GM19240 (cell line): ENCODE measurements around the gene ACTR1B.
A peak's percentile ranks its signal among the peaks of the same experiment; 100 is the strongest.
"Not testable (repeated sequence)": the region's sequence is repeated elsewhere in the genome, so short reads cannot be mapped to it uniquely, and the experiment has no call there.

ENCODE experiments used
- DNase-seq: peaks from one replicate; pipeline ENCODE4 v3.0.0; 2011; ENCODE audit warnings: low spot score; ENCODE audit not compliant: insufficient read length

The ACTR1B gene

DNA sequence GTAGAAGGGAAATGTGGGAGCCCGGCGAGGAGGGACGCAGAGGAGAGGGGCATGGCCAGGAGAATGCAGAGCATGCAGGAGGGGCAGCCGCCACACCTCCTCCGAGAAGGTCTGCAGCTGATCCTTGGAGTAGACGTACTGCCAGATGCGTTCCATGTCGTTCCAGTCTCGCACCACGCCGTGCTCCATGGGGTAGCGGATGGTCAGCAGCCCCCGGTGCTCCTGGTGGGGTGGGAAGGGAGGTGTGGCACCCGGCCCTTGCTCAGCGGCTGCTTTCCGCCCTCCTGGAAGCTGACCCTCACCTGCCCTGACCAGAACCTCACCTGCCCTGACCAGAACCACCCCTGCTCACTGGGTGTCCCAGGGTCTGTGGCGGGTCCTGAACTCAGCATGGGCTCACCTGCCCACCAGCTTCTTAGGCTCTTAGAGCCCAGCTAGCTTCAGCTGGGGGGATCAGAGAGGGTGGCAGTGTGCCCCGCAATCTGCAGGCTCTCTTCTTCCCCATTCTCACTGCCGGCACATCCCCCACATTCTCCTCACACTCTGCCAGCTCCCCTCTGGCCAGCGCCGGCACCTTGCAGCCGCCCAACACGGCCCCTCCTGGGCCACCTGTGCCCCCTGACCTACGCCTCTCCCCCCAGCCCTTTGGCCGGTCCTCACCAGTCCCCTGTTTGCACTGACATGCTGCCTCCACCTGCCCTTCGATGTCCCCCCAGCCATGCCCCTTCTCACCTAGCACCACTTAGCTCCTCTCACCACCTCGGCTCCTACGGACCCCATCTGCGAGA is 4.4 kb downstream of the ACTR1B start:
- no peak for DNase-seq

DNA sequence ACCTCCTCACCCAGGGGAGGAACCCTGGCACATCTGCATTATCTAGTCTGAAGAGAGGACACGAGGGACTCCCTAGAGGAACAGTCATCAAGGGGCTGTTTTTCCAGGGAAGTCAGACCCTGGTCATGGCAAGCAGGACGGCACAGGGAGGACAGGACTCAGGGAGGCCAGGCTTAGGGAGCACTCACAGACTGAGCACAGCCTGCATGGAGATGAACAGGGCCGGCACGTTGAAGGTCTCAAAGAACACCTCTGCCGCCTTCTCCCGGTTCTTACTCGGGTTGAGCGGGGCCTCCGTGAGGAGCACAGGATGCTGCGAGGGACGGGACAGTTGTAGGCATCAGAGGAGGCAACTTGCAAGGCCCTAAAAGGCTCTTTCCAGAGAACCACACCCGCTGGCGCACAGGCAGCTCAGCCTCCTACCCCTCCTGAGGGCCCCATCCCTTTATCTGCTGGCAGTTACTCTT is 5.1 kb downstream of the ACTR1B start:
- no peak for DNase-seq

DNA sequence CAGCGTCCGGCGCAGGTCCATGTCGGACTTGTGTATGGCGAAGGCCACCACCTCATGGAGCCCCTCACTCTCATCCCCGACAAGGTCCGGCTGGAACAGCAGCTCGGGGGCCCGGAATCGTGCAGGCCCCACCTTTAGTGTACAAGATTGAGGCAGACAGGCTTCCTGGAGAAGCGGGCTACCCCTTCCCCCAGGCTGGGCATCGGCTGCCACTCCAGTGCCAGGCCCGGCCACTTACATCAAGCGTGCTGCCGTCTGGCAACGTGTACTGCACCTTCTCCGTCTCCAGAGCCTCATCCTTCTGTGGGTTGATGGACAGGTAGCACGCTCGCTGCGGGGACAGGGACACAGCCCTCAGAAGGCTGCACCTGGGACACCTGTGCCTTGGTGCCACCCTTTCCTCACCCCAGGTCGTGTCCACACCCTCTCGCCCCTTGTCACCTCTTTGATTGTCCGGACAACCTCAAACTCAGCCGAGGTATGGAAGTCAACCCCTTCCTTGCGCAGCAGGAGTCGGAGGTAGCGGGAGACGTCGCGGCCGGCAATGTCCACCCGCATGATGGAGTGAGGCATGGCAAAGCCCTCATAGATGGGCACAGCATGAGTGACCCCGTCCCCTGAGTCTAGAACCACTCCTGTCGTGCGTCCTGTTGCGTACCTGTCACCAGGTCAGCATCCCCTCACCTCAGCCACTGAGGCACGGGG is 5.7 kb downstream of the ACTR1B start:
- DNase-seq: no peak

DNA sequence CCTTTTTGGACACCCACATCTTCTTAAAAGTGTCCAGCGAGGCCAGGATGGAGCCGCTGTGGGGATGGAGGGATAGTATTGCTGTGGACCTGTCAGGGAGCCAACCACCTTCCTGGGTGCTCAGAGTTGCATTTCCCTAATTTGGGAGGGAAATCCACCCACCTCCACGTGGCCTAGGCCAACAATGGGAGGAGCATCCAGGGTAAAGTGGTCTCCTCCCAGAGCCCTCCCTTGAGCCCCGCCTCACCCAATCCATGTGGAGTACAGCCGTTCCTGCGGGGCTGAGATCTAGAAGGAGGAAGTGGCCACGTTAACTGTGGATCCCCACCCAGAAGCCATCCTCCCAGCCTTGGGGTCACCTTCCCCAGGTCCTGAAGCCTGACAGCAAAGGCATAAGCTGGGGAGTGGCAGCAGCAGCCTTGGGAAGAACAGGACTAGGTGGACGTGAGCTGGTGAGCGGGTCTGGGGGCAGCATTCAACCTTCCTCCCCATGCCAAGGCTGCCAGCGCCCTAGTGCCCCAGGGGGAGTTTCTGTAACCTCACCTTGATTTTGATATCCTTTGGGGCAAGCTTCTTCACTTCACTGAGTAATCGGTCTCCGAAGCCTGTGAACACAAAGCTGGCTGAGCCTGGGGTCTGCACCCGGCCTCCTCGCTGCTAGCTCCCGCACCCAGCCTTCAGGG is 6.8 kb downstream of the ACTR1B start:
- no peak for DNase-seq

DNA sequence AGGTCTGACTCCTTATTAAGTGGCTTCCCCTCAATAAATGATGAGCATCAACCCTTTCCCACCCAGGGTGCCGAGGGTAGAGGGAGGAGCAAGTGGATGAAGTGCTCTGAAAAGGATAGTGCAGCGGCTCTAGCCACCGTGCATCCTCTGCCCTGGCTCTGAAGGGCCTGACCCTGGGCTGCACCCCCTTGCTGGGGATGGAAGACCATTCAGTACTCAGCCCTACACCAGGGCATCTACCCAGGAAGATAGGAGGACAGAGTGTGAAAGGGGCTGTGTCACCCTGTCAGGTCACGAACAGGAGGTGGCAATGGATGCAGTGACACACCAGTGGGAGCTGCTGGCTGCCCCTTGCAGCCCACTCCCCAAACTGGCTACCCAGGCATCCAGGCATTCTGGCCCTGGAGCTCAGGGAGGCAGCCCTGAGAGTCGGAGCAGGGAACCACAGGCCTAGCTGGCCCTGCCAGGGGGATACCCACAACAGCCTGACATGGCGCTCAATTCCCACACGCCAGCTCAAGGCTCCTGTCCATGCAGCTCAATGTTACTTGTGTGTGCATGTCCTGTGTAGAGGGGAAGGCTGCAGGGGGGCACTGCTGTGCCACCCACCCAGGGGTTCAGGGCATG is 7.6 kb downstream of the ACTR1B start:
- no peak for DNase-seq

DNA sequence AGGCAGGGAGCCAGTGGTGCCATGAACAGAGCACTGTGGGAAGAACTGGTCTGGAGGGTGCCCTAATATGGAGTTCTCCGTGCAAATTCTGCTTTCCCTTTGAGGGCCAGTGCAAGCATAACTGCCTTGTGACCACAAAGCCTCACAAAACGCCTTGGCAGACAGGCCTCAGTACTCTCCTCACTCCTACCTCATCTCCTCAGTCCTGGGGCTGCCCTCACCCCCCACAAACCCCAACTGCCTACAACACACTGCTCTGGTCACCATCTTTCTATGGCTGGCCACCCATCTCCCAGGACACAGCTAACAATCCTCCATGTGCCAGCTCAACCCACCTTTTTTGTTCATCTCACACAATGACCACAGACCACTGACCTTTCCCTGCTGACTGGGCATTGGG is 9.1 kb downstream of the ACTR1B start:
- no peak for DNase-seq

DNA sequence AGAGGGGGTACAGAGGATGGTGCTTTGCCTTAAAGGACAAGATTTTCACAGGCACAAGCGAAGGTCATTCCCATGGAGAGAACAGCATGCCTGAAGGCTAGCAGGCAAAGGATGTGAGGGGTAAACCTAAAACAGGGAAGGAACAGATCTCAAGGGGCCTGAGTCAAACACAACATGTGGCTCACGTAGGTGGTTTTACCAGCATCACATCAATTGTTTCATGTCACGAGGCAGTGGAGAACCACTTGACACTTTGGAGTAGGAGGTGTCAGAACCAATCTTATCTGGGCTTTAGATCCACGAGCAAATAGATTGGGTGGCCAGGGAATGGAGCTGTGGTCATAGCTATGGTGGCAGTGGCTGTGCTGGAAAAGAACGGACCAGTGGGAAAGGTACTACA is 9.5 kb downstream of the ACTR1B start:
- DNase-seq: no peak

DNA sequence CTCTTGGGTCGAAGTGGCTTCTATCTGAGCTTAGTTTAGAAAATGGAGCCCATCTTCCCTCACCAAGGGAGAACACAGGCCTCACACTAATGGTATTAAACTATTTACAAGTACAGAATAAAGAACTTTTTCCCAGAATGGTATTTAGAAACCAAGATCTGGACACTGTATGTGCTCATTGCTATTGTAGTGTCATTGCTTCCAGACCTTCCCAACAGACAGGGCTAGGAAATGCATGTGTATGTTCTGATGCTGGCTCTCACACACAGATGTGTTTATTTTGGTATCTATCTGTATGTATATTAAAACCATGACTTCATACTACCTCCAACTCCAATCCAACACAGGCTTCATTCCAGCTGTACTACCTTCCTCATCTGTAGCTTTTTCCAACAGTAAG is 10.0 kb downstream of the ACTR1B start:
- DNase-seq: no peak

DNA sequence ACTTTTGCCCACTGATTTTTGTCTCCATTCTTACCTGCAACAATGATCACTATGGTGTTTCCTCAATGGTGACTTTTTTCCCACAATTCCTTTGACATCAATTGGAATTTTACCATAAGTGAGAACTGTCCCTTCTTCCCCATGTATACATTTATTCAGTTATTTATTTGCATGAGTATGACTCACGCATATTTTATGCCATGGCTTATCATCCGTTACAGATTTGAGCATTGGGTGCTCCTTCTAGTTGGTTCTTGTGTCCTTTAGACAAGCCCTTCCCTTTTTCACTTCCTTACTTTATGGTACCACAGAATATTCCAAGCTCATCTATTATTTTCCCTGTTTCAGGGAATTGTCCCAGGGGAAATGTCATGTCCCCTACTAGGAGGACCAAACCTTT is 10.4 kb downstream of the ACTR1B start:
- DNase-seq: no peak

DNA sequence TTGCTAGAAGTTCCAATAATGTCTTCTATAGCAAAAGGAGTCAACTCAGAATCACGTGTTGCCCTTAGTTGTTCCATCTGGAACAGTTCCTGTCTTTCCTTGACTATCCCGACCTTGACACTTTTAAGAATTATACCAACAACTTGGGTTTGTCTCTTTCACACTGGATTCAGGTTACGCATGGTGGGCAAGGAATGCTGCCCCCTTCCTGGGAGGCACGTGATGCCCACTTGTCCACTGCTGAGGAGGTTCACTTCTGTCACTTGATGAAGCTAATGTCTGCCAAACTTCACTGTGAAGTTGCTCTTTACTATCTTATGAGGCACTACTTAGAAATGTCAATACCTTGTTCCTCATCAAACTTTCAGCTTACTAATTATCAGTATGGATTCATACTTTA is 12.7 kb downstream of the ACTR1B start:
- no peak for DNase-seq

DNA sequence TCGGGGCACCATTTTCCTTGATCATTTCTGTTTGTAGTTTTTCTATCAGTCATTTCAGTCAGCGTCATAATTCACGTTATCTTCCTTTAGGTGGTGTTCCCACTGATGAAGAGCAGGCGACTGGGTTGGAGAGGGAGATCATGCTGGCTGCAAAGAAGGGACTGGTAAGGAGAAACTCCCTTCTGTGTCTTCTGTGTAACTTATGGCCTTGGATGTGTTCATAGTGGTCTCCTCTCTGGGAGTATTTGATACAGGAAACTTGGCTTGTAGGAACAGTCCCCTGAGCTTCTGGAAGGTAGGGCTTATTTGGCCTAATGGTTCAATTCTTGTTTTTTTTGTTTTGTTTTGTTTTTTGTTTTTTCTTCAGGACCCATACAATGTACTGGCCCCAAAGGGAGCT is 16.9 kb downstream of the ACTR1B start:
- DNase-seq: no peak

DNA sequence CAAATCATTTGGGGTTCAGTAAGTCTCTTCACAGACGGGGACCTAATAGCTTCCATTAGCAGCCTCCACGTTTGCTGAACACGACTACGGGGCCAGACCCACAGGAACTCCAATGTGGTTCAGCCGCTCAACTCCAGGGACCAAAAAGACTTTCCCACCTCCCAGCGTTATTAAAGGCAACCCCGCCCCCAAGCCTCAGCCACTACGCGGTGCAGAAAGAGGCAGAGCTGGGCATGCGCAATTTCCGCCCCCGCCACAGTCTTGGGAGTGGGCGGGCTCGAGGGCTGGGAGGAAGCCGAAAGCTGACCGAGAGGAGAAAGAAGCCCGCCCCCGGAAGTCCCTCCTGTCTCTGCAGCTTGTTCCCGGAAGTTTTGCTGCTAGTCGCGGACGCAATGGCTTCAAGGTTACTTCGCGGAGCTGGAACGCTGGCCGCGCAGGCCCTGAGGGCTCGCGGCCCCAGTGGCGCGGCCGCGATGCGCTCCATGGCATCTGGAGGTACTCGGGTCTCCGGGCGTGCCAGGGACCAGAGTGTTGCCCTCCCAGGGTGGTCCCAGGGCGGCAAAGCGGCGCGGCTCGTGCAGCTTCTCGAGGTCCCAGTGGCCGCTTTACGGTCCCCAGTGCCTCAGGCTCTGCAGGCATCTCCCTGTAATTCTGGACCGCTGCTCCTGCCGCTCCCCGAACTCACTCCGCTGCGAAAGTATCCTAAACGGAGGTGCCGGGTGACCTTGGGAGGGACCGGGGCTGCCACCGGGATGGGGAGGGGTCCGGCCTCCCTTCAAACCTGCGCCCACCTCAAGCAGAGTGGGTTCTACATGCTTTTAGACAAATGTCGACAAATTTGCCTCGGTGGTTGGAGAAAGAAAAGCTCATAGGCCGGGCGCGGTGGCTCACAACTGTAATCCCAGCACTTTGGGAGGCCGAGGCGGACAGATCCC is 17.9 kb downstream of the ACTR1B start, which contains the start of gene COX5B:
Gene COX5B (plus strand): TSS at position 368 of the 935 bp plus-strand sequence. CDS start 25 bp downstream, at position 393.
- peak; percentile 97 for DNase-seq

DNA sequence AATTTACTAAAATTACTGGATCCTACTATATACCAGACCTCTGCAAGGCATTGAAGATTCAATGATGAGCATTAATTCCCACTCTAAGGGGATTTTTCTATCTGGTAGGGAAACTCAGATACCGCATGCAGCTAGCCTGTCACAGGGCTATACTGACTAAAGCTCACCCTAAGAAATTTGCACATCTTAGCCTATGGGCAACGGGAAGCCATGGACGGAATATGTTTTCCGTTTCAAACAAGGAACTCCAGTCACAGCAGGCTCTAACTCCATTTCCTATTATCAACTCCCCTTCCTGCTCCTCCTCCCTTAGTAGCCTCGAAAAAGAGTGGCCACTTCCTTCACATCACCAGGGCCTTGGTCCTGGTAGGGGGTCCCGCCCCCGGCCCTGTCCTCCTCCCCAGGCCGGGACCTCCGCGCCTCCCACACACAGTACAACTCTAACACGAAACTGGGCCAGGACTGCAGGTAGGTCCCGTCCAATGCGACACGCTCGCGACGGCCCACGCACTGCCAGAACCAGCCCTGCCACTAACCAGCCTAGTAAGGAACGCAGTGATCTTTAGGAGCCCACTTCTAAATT is 18.6 kb downstream of the ACTR1B start:
- DNase-seq: no peak

DNA sequence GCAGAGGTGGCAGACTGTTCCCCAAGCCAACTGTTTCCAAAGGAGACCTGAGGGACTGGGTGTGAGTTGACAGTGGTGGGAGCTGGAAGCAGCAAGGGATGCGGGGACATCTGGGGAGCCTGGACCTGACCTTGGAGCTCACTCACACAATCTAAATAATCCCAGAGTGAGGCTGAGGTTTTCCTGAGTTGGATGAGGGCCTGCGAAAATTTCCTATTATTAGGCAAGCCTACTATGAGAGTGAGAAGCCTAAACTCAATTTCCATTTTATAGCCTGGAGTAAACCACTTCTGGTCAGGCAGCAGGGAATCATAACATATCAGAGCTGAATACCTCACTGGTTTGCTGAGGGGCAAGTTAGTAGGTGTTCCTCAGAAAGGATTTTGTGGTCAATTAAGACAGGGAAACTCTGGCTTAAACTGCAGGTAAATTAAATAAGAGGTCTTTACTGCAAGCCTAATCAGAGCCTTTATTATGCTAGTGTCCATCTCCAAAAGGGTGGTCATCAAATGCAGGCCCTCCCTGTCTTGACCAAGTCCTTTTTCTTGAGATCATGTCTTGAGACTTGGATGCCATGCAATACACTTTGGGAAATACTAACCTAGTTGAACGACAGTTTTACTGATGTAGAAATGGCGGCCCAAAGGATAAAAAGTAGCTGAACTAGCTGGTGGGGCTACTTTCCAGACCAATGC is 19.7 kb downstream of the ACTR1B start:
- no peak for DNase-seq

DNA sequence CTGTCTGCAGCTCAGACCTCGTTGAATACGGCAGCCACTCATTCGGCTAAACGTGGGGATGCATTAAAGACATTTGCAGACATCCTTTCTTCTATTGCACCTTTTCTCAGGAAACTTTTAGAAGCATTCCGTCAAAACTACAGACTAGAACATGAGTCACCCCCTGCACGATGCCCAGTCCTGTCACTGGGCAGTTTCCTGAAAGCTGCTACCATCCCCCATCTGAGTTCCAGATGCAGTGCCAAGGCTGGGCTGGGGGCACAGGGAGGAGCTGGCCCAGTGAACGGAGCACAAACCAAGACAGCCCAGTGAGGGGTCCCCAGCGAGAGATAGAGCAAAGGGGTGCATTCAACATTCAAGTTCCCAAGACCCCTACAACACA is 37.8 kb downstream of the ACTR1B start:
- DNase-seq: not testable (repeated sequence)

DNA sequence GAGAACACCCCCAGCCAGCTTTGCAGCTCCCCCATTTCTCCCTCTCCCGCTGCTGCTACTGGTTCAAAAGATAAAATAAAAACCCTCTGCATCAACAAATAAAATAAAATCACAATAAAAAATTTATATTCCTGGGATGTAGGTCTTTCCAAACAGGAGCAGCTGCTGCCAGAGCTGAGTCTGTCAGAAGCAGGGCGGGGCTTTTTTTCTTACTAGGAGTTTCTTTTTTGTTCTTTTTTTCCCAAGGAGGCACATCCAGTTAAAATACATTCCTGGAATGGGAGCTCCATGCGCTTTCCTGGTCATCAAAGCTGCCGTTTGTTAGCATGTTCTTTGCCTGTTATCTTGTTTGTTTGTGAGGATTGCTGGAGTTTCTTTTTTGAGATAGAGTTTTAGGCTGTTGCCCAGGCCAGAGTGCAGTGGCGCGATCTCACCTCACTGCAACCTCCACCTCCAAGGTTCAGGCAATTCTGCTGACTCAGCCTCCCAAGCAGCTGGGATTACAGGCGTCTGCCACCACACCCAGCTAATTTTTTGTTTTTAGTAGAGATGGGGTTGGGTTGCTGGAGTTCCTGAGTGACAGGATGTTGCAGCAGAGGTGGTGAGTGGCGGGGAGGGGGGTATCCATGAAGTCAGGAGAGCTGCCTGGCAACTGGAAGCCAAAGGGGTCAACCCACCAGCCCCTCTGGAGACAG is 38.3 kb downstream of the ACTR1B start:
- DNase-seq: not testable (repeated sequence)

DNA sequence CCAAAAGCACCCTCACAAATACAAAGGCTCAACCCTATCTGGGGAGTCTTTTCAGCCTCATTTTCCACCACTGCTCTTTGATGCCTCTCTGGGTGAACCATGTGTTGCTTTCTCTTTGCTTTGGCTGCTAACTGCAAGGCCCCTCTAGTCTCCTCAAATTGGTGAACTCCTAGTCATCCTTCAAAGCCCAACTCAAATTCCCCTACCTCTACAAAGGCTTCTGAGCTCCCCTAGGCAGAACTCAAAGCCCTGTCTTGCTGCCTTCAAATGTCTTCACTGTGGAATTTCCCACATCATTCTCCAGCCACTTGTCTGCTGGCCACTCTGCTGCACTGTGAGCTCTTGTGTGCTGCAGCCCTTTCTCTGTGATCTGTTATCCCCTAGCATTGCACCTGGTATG is 40.9 kb downstream of the ACTR1B start:
- not testable (repeated sequence) for DNase-seq

DNA sequence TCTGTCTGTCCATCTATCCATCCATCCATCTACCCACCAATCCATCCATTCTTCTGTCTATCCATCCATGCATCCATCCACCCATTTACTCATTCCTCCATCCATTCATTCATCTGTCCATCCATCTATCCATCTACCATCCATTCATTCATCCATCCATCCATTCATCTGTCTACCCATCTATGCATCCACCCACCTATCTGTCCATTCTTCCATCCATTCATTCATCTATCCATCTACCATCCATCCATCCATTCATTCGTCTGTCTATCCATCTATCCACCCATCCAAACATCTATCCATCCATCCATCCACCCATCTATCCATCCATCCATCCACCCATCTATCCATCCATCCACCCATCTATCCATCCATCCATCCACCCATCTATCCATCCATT is 43.4 kb downstream of the ACTR1B start:
- not testable (repeated sequence) for DNase-seq
